ENCODE results near the gene ASCL2. TPM values are rescaled to one million over a fixed set of nuclear protein-coding genes. Genes with fewer than 3 reads are reported as not detected.

ASCL2 gene
- total and polyA plus RNA-seq, 10 donors, result 0.68 to 3.0 (median 2.3) TPM

- H3K9me3 ChIP-seq, result no peaks in the 10 kb centered on the region
- H3K27me3 ChIP-seq (replicated peaks in 1 of 7), result no peaks in the 10 kb centered on the region
- H3K36me3 ChIP-seq, result no peaks in the 10 kb centered on the region
- intact Hi-C loops (cut with DNase I; ENCODE audit: low total_unique reads), result loop anchor here (5.0 kb wide), 1 partner anchor 95 kb away; the partner anchor contains the start of gene TSSC4
- WGBS, 5 donors, result 55 to 61% (median 60%) methylated on average over 6 to 14 of the region's 14 CpGs
- TF ChIP-seq POLR2AphosphoS5 (IDR thresholded peaks at IDR 0.05), result peak in 1 of 3 donors; percentile 11
- TF ChIP-seq POLR2A (IDR thresholded peaks at IDR 0.05), result no peak
- peak; percentile 79 for DNase-seq
- peak overlapping the region in 7 of 8 donors; percentile 62 to 95 (median 87) for H3K27ac ChIP-seq
- H3K4me1 ChIP-seq, result peaks cover 40 to 66% (median 55%) of the 10 kb centered on the region in 6 donors
- H3K4me3 ChIP-seq, result no peak overlapping the region
Measured at GRCh38 chr11:2306877-2307500, 36.6 kb upstream of the ASCL2 start.

GRCh38 chr11:2306452-2306823 is 36.0 kb upstream of the ASCL2 start:
- Histone ChIP-seq H3K36me3 (no peaks in the 10 kb centered on the region), H3K4me1 (peaks cover 43 to 67% (median 60%) of the 10 kb centered on the region in 6 donors), H3K27ac (peak overlapping the region; percentile 71 to 95 (median 87)), H3K4me3 (peak overlapping the region in 2 of 8 donors; percentile 9 to 73), H3K9me3 (no peaks in the 10 kb centered on the region), H3K27me3 (replicated peaks in 1 of 7) (no peaks in the 10 kb centered on the region)
- WGBS, 5 donors, result 12 to 21% (median 19%) methylated on average over 4 of the region's 4 CpGs
- intact Hi-C loops (cut with DNase I; ENCODE audit: low total_unique reads), result loop anchor here (5.0 kb wide), 1 partner anchor 96 kb away; the partner anchor contains the start of gene TSSC4
- TF ChIP-seq POLR2AphosphoS5 (IDR thresholded peaks at IDR 0.05), result peak; percentile 14 to 71 (median 53)
- no peak for TF ChIP-seq POLR2A (IDR thresholded peaks at IDR 0.05)
- DNase-seq, result no peak

- intact Hi-C loops (cut with DNase I; ENCODE audit: low total_unique reads), result loop anchor here (2.0 to 5.0 kb wide), 2 partner anchors 96 to 111 kb away; partner anchors contain the start of gene TSSC4
- H3K9me3 ChIP-seq, result no peaks in the 10 kb centered on the region
- H3K4me1 ChIP-seq, result peaks cover 45 to 72% (median 65%) of the 10 kb centered on the region in 6 donors
- 0 to 23% (median 11%) methylated on average over 8 to 12 of the region's 12 CpGs for WGBS, 5 donors
- TF ChIP-seq CTCF (IDR thresholded peaks at IDR 0.05 in 8 of 11, conservative IDR thresholded peaks at IDR 0.05 in 3 of 11), result no peak
- peak in 1 of 3 donors; percentile 5 for TF ChIP-seq POLR2A (IDR thresholded peaks at IDR 0.05)
- peak in 1 of 3 donors; percentile 56 for TF ChIP-seq POLR2AphosphoS5 (IDR thresholded peaks at IDR 0.05)
- no peaks in the 10 kb centered on the region for H3K27me3 ChIP-seq (replicated peaks in 1 of 7)
- H3K4me3 ChIP-seq, result peak overlapping the region in 3 of 8 donors; percentile 9 to 73 (median 13)
- peak; percentile 86 for DNase-seq
- peak overlapping the region; percentile 71 to 95 (median 87) for H3K27ac ChIP-seq
- no peaks in the 10 kb centered on the region for H3K36me3 ChIP-seq
Measured at GRCh38 chr11:2305788-2306451, 35.5 kb upstream of the ASCL2 start.

- peak; percentile 30 to 66 (median 57) for TF ChIP-seq POLR2AphosphoS5 (IDR thresholded peaks at IDR 0.05)
- TF ChIP-seq CTCF (IDR thresholded peaks at IDR 0.05 in 8 of 11, conservative IDR thresholded peaks at IDR 0.05 in 3 of 11), result peak; percentile 88 to 98 (median 96)
- TF ChIP-seq POLR2A (IDR thresholded peaks at IDR 0.05), result no peak
- H3K4me1 ChIP-seq, result peaks cover 47 to 78% (median 72%) of the 10 kb centered on the region in 6 donors
- no peaks in the 10 kb centered on the region for H3K9me3 ChIP-seq
- intact Hi-C loops (cut with DNase I; ENCODE audit: low total_unique reads), result loop anchor here (2.0 to 5.0 kb wide), 2 partner anchors 97 to 112 kb away; partner anchors contain the start of gene TSSC4
- 21 to 42% (median 33%) methylated on average over 6 to 10 of the region's 10 CpGs for WGBS, 5 donors
- H3K36me3 ChIP-seq, result no peaks in the 10 kb centered on the region
- H3K4me3 ChIP-seq, result peak overlapping the region in 3 of 8 donors; percentile 9 to 73 (median 13)
- H3K27ac ChIP-seq, result peak overlapping the region in 7 of 8 donors; percentile 78 to 95 (median 87)
- peak; percentile 97 for DNase-seq
- H3K27me3 ChIP-seq (replicated peaks in 1 of 7), result no peaks in the 10 kb centered on the region
Measured at GRCh38 chr11:2305140-2305778, 34.9 kb upstream of the ASCL2 start.

Data from spleen (tissue), 11 donors.